H9 (cell line): ENCODE results near the gene GDF15. TPM values are rescaled to one million over a fixed set of nuclear protein-coding genes. Genes with fewer than 3 reads are reported as not detected.

Experiments
- DNase-seq: peaks from one replicate; pipeline ENCODE4 v3.0.0-alpha.2; 2017
- H2AFZ ChIP-seq: one replicate; pipeline ENCODE4 v1.6.1; 2013; ENCODE audit warnings: mild to moderate bottlenecking, low read length, control low read depth, moderate library complexity
- H2AK5ac ChIP-seq: 2 replicates; pipeline ENCODE4 v1.6.1; 2013; ENCODE audit warnings: low read length, control low read depth, mixed read lengths; ENCODE audit not compliant: insufficient read length
- H2BK120ac ChIP-seq: one replicate; pipeline ENCODE4 v1.6.1; 2013; ENCODE audit warnings: low read depth, mild to moderate bottlenecking, low read length, control low read depth, inconsistent platforms; ENCODE audit not compliant: poor library complexity, severe bottlenecking
- H2BK12ac ChIP-seq: 2 replicates; pipeline ENCODE4 v1.6.1; 2013; ENCODE audit warnings: low read length, control low read depth, mixed read lengths, low read depth; ENCODE audit not compliant: insufficient read length
- H2BK15ac ChIP-seq: 2 replicates; pipeline ENCODE4 v1.6.1; 2013; ENCODE audit warnings: low read depth, low read length, control low read depth
- H2BK20ac ChIP-seq: one replicate; pipeline ENCODE4 v1.6.1; 2013; ENCODE audit warnings: low read depth, mild to moderate bottlenecking, low read length, control low read depth, inconsistent platforms; ENCODE audit not compliant: poor library complexity, severe bottlenecking
- H2BK5ac ChIP-seq: 2 replicates; pipeline ENCODE4 v1.6.1; 2013; ENCODE audit warnings: low read length, control low read depth, mixed read lengths; ENCODE audit not compliant: insufficient read length
- H3K14ac ChIP-seq: 2 replicates; pipeline ENCODE4 v1.6.1; 2013; ENCODE audit warnings: low read length, control low read depth; ENCODE audit not compliant: insufficient read depth
- H3K18ac ChIP-seq: 2 replicates; pipeline ENCODE4 v1.6.1; 2013; ENCODE audit warnings: low read depth, mild to moderate bottlenecking, mixed read lengths, low read length, control low read depth; ENCODE audit not compliant: insufficient read length
- H3K23ac ChIP-seq: 2 replicates; pipeline ENCODE4 v1.6.1; 2013; ENCODE audit warnings: low read length, control low read depth, mixed read lengths, low read depth; ENCODE audit not compliant: insufficient read length
- H3K23me2 ChIP-seq: 2 replicates; pipeline ENCODE4 v1.6.1; 2013; ENCODE audit warnings: low read depth, mild to moderate bottlenecking, mixed read lengths, low read length, control low read depth; ENCODE audit not compliant: insufficient read length, poor library complexity, severe bottlenecking
- H3K27ac ChIP-seq: 2 replicates; pipeline ENCODE4 v1.5.1; 2013; ENCODE audit warnings: low read length, control low read depth, mixed read lengths, low read depth; ENCODE audit not compliant: insufficient read length
- H3K27me3 ChIP-seq: 2 replicates; pipeline ENCODE4 v1.6.1; 2013; ENCODE audit warnings: low read length, control low read depth, inconsistent platforms; ENCODE audit not compliant: insufficient read depth
- H3K4ac ChIP-seq: 2 replicates; pipeline ENCODE4 v1.6.1; 2013; ENCODE audit warnings: low read depth, mild to moderate bottlenecking, control low read depth, inconsistent platforms, low read length, moderate library complexity
- H3K4me1 ChIP-seq: 2 replicates; pipeline ENCODE4 v1.6.1; 2013; ENCODE audit warnings: low read length, control low read depth, inconsistent platforms; ENCODE audit not compliant: insufficient read depth
- H3K4me2 ChIP-seq: 2 replicates; pipeline ENCODE4 v1.6.1; 2013; ENCODE audit warnings: low read length, control low read depth, mixed read lengths; ENCODE audit not compliant: insufficient read length, insufficient read depth
- H3K56ac ChIP-seq: 2 replicates; pipeline ENCODE4 v1.6.1; 2013; ENCODE audit warnings: low read depth, mild to moderate bottlenecking, mixed read lengths, low read length, control low read depth; ENCODE audit not compliant: insufficient read length
- H3K79me1 ChIP-seq: 2 replicates; pipeline ENCODE4 v1.6.1; 2013; ENCODE audit warnings: low read depth, mild to moderate bottlenecking, moderate library complexity, low read length, control low read depth, inconsistent platforms; ENCODE audit not compliant: insufficient read depth, poor library complexity, severe bottlenecking
- H3K79me2 ChIP-seq: 2 replicates; pipeline ENCODE4 v1.6.1; 2013; ENCODE audit warnings: low read length, control low read depth, inconsistent platforms; ENCODE audit not compliant: insufficient read depth
- H3K9ac ChIP-seq: 2 replicates; pipeline ENCODE4 v1.6.1; 2013; ENCODE audit warnings: low read length, control low read depth, mixed read lengths; ENCODE audit not compliant: insufficient read length; ENCODE audit errors: extremely low read depth
- H3K9me3 ChIP-seq: one replicate; pipeline ENCODE4 v1.6.1; 2013; ENCODE audit warnings: low read depth, low read length, inconsistent platforms; ENCODE audit not compliant: control insufficient read depth
- H3T11ph ChIP-seq: one replicate; pipeline ENCODE4 v1.6.1; 2013; ENCODE audit warnings: mild to moderate bottlenecking, low read length, control low read depth, inconsistent platforms
- H4K20me1 ChIP-seq: one replicate; pipeline ENCODE4 v1.6.1; 2013; ENCODE audit not compliant: control insufficient read depth, insufficient read length, insufficient read depth
- H4K5ac ChIP-seq: 2 replicates; pipeline ENCODE4 v1.6.1; 2013; ENCODE audit warnings: low read depth, mild to moderate bottlenecking, mixed read lengths, low read length, control low read depth; ENCODE audit not compliant: insufficient read length
- H4K8ac ChIP-seq: replicated peaks from 2 replicates; pipeline ENCODE4 v1.6.1; 2013; ENCODE audit warnings: low read length, control low read depth, mixed read lengths, low read depth; ENCODE audit not compliant: insufficient read length
- H4K91ac ChIP-seq: 2 replicates; pipeline ENCODE4 v1.6.1; 2013; ENCODE audit warnings: low read depth, mild to moderate bottlenecking, moderate library complexity, mixed read lengths, low read length, control low read depth; ENCODE audit not compliant: insufficient read length
- H3K27ac Mint-ChIP-seq, 3 experiments: 2 replicates in 2 of 3; 3 replicates in 1 of 3; pipeline ENCODE4 v1.8.0; 2020 to 2021; ENCODE audit warnings: mixed read lengths in 3 of 3, mild to moderate bottlenecking in 1 of 3, moderate library complexity in 1 of 3
- H3K27me3 Mint-ChIP-seq: 2 replicates; pipeline ENCODE4 v1.8.0; 2021; ENCODE audit warnings: low read depth, mild to moderate bottlenecking, moderate library complexity, mixed read lengths
- H3K36me3 Mint-ChIP-seq, 3 experiments: 2 replicates in 2 of 3; 3 replicates in 1 of 3; pipeline ENCODE4 v1.8.0; 2020 to 2021; ENCODE audit warnings: low read depth in 3 of 3, mixed read lengths in 3 of 3; ENCODE audit not compliant: insufficient read depth in 1 of 3
- H3K4me1 Mint-ChIP-seq, 2 experiments: 2 replicates each; pipeline ENCODE4 v1.8.0; 2020; ENCODE audit warnings: mixed read lengths in 2 of 2
- H3K4me3 Mint-ChIP-seq, 2 experiments: 2 replicates in 1 of 2; 3 replicates in 1 of 2; pipeline ENCODE4 v1.8.0; 2020 to 2021; ENCODE audit warnings: mild to moderate bottlenecking in 2 of 2, mixed read lengths in 2 of 2, moderate library complexity in 1 of 2
- H3K9me3 Mint-ChIP-seq, 2 experiments: 2 replicates in 1 of 2; 3 replicates in 1 of 2; pipeline ENCODE4 v1.8.0; 2020; ENCODE audit warnings: mild to moderate bottlenecking in 2 of 2, mixed read lengths in 2 of 2, moderate library complexity in 1 of 2
- WGBS: extraction: QIAGEN DNeasy Blood & Tissue Kit; methylation state at CpG from one replicate; pipeline ENCODE4 v1.1.7; 2013; ENCODE audit warnings: missing lambda C conversion rate, low lambda C conversion rate, mixed read lengths; ENCODE audit not compliant: insufficient read length; ENCODE audit errors: extremely low coverage; 5-methylcytosine and 5-hydroxymethylcytosine counted together
- total RNA-seq: library from RNA; stranded (reverse); gene quantifications from 2 replicates; pipeline ENCODE4 v1.2.1, GENCODE V29; 2021
- TF ChIP-seq, protein P1 (sequence below): fragments of 200-600 bp; sonication (generic); conservative IDR thresholded peaks from 3 replicates; pipeline ENCODE4 v1.8.0; 2021; ENCODE audit warnings: antibody characterized with exemption, mild to moderate bottlenecking

GDF15 gene
- total RNA-seq, 1 experiment from 2014 or later, result 5.7 TPM

DNA sequence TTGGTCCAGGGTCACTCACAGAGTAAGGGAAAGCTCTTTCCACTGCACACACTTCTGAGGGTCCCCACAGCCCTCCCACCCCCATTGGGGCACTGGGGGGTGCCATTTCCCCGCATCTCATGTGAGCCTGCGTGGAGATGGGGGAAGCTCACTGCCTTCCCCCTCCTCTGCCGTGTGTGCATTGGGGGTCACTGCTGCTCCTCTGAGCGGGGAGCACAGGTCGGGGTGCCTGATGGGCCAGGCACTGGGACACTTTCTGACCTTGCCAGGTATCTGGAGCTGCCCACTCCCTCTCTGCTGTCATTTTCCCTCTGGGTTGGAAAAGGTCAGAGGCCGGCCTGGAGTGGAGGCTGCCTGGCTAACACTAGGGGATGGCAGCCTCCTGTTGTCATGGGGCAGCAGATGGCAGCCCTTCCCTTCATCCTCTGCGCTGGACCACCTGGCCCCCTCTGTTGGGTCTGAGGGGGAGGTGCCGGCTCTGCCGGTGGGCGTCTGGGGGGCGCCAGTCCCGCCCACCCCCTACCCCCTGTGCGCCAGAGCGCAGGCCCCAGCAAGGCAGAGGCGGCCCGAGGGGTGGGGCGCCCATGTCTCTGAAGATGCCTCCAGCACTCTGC lies 42.3 kb downstream of the GDF15 start:
- no peak overlapping the region for H3T11ph ChIP-seq
- DNase-seq, result no peak
- H2BK120ac ChIP-seq, result no peak overlapping the region
- no peaks in the 10 kb centered on the region for H3K79me2 ChIP-seq
- H3K9me3 ChIP-seq, result no peaks in the 10 kb centered on the region
- H3K18ac ChIP-seq, result no peak overlapping the region
- no peak overlapping the region for H4K91ac ChIP-seq
- H3K36me3 Mint-ChIP-seq, result no peaks in the 10 kb centered on the region
- no peak overlapping the region for H3K23ac ChIP-seq
- H3K23me2 ChIP-seq, result peaks cover 5% of the 10 kb centered on the region
- H3K79me1 ChIP-seq, result no peaks in the 10 kb centered on the region
- H3K4me3 Mint-ChIP-seq, result peak overlapping the region in 1 of 2 experiments; percentile 34; a peak in 3 of 5 replicates
- H4K5ac ChIP-seq, result no peak overlapping the region
- H3K9ac ChIP-seq, result no peak overlapping the region
- H4K8ac ChIP-seq, result no peak overlapping the region
- H2AK5ac ChIP-seq, result no peak overlapping the region
- H2BK5ac ChIP-seq, result no peak overlapping the region
- WGBS, result no CpG with 5 or more reads among the region's 17 CpGs
- H3K9me3 Mint-ChIP-seq, result no peaks in the 10 kb centered on the region
- no peak overlapping the region for H2BK12ac ChIP-seq
- TF ChIP-seq, protein P1, sequence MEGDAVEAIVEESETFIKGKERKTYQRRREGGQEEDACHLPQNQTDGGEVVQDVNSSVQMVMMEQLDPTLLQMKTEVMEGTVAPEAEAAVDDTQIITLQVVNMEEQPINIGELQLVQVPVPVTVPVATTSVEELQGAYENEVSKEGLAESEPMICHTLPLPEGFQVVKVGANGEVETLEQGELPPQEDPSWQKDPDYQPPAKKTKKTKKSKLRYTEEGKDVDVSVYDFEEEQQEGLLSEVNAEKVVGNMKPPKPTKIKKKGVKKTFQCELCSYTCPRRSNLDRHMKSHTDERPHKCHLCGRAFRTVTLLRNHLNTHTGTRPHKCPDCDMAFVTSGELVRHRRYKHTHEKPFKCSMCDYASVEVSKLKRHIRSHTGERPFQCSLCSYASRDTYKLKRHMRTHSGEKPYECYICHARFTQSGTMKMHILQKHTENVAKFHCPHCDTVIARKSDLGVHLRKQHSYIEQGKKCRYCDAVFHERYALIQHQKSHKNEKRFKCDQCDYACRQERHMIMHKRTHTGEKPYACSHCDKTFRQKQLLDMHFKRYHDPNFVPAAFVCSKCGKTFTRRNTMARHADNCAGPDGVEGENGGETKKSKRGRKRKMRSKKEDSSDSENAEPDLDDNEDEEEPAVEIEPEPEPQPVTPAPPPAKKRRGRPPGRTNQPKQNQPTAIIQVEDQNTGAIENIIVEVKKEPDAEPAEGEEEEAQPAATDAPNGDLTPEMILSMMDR, result no peak
- H3K56ac ChIP-seq, result no peak overlapping the region
- H3K4me1 ChIP-seq, result peaks cover 4% of the 10 kb centered on the region; the same call in 1 of the 2 replicates
- H3K27me3 ChIP-seq, result no peaks in the 10 kb centered on the region
- peaks cover 33 to 38% of the 10 kb centered on the region in 2 experiments for H3K4me1 Mint-ChIP-seq
- no peak overlapping the region for H2BK15ac ChIP-seq
- H2AFZ ChIP-seq, result no peak overlapping the region
- H2BK20ac ChIP-seq, result no peak overlapping the region
- H3K27ac Mint-ChIP-seq, result no peak overlapping the region
- peak overlapping the region; percentile 20 for H3K4me2 ChIP-seq
- no peak overlapping the region for H3K4ac ChIP-seq
- H4K20me1 ChIP-seq, result no peaks in the 10 kb centered on the region
- H3K27me3 Mint-ChIP-seq, result peaks cover 5% of the 10 kb centered on the region; the same call in 1 of the 2 replicates
- H3K14ac ChIP-seq, result no peak overlapping the region; the same call in 1 of the 2 replicates
- H3K27ac ChIP-seq, result no peak overlapping the region
